Pulmonary artery endothelial cell (primary cell): ENCODE measurements around the gene CYB5A. TPM values are rescaled to one million over a fixed set of nuclear protein-coding genes. Genes with fewer than 3 reads are reported as not detected.

Experiments used
- DNase-seq: peaks from one replicate; pipeline ENCODE4 v3.0.0-alpha.2; 2011; ENCODE audit warnings: low read depth, low spot score
- total RNA-seq: library from RNA; depleted of rRNA; stranded (reverse); fragments of >200 nt; gene quantifications from 2 replicates; pipeline ENCODE4 v1.2.3, GENCODE V29; 2014

CYB5A gene
- total RNA-seq, 1 donor from 2014 or later = 63.8 TPM

DNA sequence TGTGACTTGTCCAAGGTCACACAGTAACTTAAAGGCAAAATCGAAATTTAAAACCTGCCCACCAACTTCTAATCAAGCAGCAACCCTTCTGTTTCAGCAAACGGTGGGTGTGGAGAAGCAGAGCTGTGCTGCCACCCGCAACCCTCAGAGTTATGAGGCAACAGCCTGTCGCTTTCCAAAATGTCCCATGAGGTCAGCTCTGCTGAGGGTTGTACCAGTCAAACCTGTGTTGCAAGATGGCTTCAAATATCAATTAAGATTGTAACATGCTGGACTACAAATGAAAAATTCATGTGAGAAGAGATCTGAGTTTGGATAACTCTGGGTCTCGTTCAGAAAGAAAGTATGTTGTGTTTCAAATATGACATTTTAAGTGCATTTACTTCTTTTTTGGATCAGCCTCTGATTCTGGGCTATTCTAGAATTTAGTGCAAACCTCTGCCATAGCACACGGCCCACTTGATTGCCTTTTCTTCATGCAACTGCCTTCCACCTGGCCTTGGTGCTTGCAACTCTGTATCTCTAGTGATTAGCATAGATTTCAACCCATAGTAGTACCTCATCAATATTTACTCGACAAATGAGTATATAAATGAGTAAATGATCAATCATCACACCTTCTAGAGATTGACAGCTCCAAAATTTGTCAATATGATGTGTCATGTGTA is 74.2 kb downstream of the CYB5A start:
- DNase-seq = no peak

DNA sequence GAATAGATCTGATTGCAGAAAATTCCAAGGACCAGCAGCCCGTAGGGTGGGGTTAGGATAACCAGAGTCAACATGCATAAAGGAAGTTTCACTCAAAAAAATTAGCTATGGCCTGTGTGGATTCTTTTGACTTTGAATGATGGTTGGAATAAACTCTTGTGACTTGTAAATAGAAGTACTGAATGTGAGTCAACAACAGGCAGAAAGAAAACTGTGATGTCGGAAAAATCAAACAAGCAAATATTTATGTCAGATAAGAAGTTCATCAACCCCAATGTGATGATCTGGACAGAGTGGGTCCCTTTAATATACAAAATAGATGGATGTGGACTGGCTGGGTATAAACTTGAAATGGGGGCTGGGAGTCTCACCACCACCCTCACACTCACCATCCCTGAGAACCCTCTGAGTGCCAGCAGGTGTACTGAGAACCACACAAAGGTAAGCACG is 75.1 kb downstream of the CYB5A start:
- no peak for DNase-seq

DNA sequence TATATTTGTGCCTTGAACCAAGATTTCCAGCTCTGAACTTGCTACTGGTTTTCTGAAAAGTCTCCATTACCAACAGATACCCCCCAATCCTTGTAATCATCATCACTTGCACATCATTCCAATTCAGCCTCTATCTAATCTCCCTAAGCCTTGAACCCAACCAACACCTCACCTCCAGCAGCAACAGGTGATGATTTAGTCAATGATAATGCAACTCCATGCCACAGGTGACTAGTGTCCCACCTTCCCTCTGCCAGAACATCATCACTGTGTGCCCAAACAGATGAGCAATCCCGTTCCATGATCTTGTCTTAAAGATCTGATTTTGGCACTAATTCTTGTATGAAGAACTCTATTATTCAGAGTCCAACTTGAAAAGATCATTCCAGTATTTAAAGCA is 75.9 kb downstream of the CYB5A start:
- no peak for DNase-seq

DNA sequence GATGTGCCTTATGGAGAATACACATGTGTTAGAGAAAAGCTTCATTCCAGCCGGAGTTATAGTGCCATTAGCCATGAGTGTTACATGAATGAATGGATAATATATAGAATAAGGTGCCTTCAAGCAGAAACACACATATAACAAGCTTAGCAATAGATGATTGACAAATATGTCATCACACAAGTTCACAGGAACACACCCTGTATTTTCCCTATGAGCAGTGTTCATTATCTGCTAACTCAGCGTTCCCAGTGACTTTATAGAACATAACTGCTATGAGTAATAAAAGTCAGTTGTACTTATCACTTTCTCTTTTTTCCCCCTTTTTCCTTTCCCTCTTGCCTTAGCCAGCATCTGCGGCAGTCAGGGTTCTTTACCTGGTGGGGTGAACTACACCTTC is 78.3 kb downstream of the CYB5A start:
- no peak for DNase-seq

DNA sequence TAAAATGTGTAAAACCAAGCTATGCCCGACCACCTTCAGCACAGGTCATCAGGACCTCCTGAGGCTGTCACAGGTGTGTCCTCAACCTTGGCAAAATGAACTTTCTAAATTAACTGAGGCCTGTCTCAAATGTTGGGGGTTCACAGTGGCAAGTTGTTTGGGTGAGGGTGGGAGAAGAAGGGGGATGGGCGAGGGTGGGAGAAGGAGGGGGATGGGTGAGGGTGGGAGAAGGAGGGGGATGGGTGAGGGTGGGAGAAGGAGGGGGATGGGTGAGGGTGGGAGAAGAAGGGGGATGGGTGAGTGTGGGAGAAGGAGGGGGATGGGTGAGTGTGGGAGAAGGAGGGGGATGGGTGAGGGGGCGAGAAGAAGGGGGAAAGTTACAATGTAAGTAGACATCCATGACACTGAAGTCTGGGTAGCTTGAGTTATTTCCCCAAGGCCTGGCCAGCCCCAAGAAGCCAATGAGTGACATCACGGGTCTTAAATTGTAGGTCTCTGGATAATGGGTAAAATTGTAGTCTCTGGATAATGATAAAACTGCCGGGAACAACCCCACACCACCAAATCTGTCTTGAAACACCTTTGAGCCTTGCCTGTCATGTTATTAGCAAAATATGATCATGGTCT is 87.1 kb downstream of the CYB5A start:
- DNase-seq = no peak

DNA sequence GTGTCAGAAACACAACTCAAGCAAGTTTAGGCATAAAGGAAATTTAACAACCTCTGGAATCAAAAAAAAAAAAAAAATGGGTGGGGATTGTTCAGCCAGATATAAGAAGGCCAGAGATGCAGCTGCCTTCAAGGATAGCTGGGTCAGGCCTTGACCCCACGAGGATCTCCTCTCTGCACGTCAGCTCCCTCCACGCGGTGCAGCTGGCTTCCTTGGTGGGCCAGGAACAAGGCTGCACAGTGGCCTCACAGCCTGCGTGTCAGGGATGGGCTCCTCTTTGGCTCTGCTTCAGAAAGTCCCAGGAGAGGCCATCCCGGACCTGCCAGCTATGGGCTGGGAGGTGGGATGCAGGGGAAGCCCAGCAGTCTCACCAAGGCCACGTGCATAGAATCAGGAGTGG is 88.0 kb downstream of the CYB5A start:
- DNase-seq = no peak

Other genes with a start within 250 kb of the CYB5A start
- gene FBXO15, start 144.1 kb downstream of the CYB5A start, total RNA-seq = 0.18 TPM in 1 of 2 replicates, not detected in the other
- 45.0 and 52.2 TPM in 2 replicates for gene TIMM21, start 143.4 kb downstream of the CYB5A start, total RNA-seq
- gene C18orf63, start 23.9 kb upstream of the CYB5A start, total RNA-seq = not detected in 2 replicates
- gene DIPK1C, start 165.3 kb upstream of the CYB5A start, total RNA-seq = not detected in 2 replicates
- 100 and 129 TPM in 2 replicates for gene CNDP2, start 204.4 kb upstream of the CYB5A start, total RNA-seq
- not detected in 2 replicates for gene CNDP1, start 242.5 kb upstream of the CYB5A start, total RNA-seq